Esophagus squamous epithelium (tissue), 5 donors: Measurements from ENCODE around the gene HNMT. TPM values are rescaled to one million over a fixed set of nuclear protein-coding genes. Genes with fewer than 3 reads are reported as not detected.

Experiments used
- DNase-seq: peaks from one replicate; lab custom pipeline; 2025; lab: John Stamatoyannopoulos, UW
- H3K27ac ChIP-seq, 4 donors: fragments of 200-600 bp; sonication (generic); one replicate each; pipeline ENCODE4 v1.5.1; 2016 to 2019; ENCODE audit warnings: mild to moderate bottlenecking in 1 of 4
- H3K27me3 ChIP-seq, 4 donors: fragments of 200-600 bp; sonication (generic); 1 replicate in 3 of 4; 2 replicates in 1 of 4; pipeline versions ENCODE4 v1.5.1 to v1.6.0; 2017 to 2021; ENCODE audit warnings: antibody characterized with exemption in 1 of 4
- H3K36me3 ChIP-seq, 3 donors: fragments of 200-600 bp; sonication (generic); one replicate each; pipeline ENCODE4 v1.5.1; 2016 to 2019
- H3K4me1 ChIP-seq, 3 donors: fragments of 200-600 bp; sonication (generic); one replicate each; pipeline ENCODE4 v1.5.1; 2017 to 2019
- H3K4me3 ChIP-seq, 4 donors: fragments of 200-600 bp; sonication (generic); 1 replicate in 3 of 4; 2 replicates in 1 of 4; pipeline ENCODE4 v1.5.1; 2016 to 2019; ENCODE audit warnings: mild to moderate bottlenecking in 2 of 4, moderate library complexity in 1 of 4
- H3K9me3 ChIP-seq, 3 donors: fragments of 200-600 bp; sonication (generic); one replicate each; pipeline ENCODE4 v1.5.1; 2016 to 2019
- POLR2A ChIP-seq, 4 donors: fragments of 450-650 bp; IDR thresholded peaks; one replicate each; pipeline ENCODE4 v1.6.1; 2017; ENCODE audit warnings: antibody characterized with exemption in 4 of 4, mild to moderate bottlenecking in 4 of 4, moderate library complexity in 3 of 4
- WGBS, 2 donors: methylation state at CpG; one replicate each; pipeline ENCODE4 v1.1.5; 2018; 5-methylcytosine and 5-hydroxymethylcytosine counted together
- intact Hi-C: fragments of 100-400 bp; cut with DNase I; formaldehyde crosslinking; loops from one replicate; pipeline ENCODE4 v1.15.0; 2022
- total RNA-seq, 4 donors: library from RNA; depleted of rRNA; stranded (reverse); fragments of >200 nt; gene quantifications; one replicate each; pipeline ENCODE4 v1.1.0, GENCODE V29; 2016
- TF ChIP-seq, protein P1 (sequence below), 6 experiments: fragments of 450-650 bp in 4 of 6; fragments of 200-600 bp in 2 of 6; sonication (generic) in 2 of 6; IDR thresholded peaks; one replicate each; pipeline ENCODE4 v1.5.1; 2016 to 2019; ENCODE audit warnings: antibody characterized with exemption in 6 of 6, mild to moderate bottlenecking in 4 of 6, moderate library complexity in 4 of 6
- donor health status: DM: yes; HTN: yes; CAD: no.

The HNMT gene
- total RNA-seq, 4 donors from 2014 or later, result 5.9 to 41.6 (median 8.2) TPM

DNA sequence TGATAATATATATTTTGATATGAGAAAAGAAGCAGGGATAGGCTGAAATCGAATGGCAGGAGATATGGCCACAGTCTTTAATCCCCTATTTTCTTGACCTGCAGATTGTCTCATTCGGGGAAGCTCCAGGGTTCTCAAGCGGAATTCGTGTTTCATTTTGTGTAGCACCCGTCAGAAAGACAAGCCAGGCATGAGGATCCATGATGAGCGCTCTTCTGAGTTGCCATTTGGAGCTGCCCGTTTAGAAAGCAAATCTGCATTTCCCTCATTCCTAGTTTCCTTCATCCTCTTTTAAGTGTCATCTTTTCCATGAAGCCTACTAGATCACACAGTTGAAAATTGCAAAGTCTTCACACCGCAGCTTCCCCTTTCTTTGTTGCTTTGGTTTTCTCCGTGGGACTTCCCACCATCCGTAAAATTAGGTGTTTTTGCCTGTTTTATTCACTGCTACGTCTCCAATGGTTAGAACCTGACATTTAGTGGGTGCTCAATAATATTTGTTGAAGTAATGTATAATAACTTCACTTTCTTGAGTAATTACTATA, 16.9 kb downstream of the HNMT start:
- 87 to 90% methylated on average over 11 of the region's 11 CpGs for WGBS, 2 donors

GRCh38 chr2:137983581-137983980, 19.3 kb downstream of the HNMT start:
- no peak for TF ChIP-seq POLR2A (IDR thresholded peaks at IDR 0.05)
- TF ChIP-seq, protein P1, sequence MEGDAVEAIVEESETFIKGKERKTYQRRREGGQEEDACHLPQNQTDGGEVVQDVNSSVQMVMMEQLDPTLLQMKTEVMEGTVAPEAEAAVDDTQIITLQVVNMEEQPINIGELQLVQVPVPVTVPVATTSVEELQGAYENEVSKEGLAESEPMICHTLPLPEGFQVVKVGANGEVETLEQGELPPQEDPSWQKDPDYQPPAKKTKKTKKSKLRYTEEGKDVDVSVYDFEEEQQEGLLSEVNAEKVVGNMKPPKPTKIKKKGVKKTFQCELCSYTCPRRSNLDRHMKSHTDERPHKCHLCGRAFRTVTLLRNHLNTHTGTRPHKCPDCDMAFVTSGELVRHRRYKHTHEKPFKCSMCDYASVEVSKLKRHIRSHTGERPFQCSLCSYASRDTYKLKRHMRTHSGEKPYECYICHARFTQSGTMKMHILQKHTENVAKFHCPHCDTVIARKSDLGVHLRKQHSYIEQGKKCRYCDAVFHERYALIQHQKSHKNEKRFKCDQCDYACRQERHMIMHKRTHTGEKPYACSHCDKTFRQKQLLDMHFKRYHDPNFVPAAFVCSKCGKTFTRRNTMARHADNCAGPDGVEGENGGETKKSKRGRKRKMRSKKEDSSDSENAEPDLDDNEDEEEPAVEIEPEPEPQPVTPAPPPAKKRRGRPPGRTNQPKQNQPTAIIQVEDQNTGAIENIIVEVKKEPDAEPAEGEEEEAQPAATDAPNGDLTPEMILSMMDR (IDR thresholded peaks at IDR 0.05), result no peak
- no peak overlapping the region for H3K27ac ChIP-seq
- no peaks in the 10 kb centered on the region for H3K27me3 ChIP-seq
- intact Hi-C loops, result no loop called here
- no peak for DNase-seq
- H3K4me1 ChIP-seq, result peaks cover 0 to 8% (median 3%) of the 10 kb centered on the region in 3 donors
- H3K4me3 ChIP-seq, result no peak overlapping the region
- H3K9me3 ChIP-seq, result no peaks in the 10 kb centered on the region
- peaks cover 0 to 11% (median 0%) of the 10 kb centered on the region in 3 donors for H3K36me3 ChIP-seq
- 66 to 77% methylated on average over 3 of the region's 3 CpGs for WGBS, 2 donors

More for the DNA sequence above, 16.9 kb downstream of the HNMT start:
- peaks cover 0 to 22% (median 3%) of the 10 kb centered on the region in 3 donors for H3K4me1 ChIP-seq
- no peak for TF ChIP-seq POLR2A (IDR thresholded peaks at IDR 0.05)
- TF ChIP-seq, protein P1 (IDR thresholded peaks at IDR 0.05), result no peak
- DNase-seq, result no peak
- H3K27ac ChIP-seq, result no peak overlapping the region
- peaks cover 0 to 11% (median 0%) of the 10 kb centered on the region in 3 donors for H3K36me3 ChIP-seq
- H3K27me3 ChIP-seq, result no peaks in the 10 kb centered on the region
- intact Hi-C loops, result no loop called here
- no peak overlapping the region for H3K4me3 ChIP-seq
- no peaks in the 10 kb centered on the region for H3K9me3 ChIP-seq

- H3K27me3 ChIP-seq, result no peaks in the 10 kb centered on the region
- H3K36me3 ChIP-seq, result peaks cover 0 to 33% (median 0%) of the 10 kb centered on the region in 3 donors
- H3K9me3 ChIP-seq, result no peaks in the 10 kb centered on the region
- H3K27ac ChIP-seq, result no peak overlapping the region
- DNase-seq, result no peak
- no peaks in the 10 kb centered on the region for H3K4me1 ChIP-seq
- H3K4me3 ChIP-seq, result no peak overlapping the region
- TF ChIP-seq, protein P1 (IDR thresholded peaks at IDR 0.05), result no peak
- no peak for TF ChIP-seq POLR2A (IDR thresholded peaks at IDR 0.05)
- intact Hi-C loops, result no loop called here
- WGBS, 2 donors, result 79 to 87% methylated on average over 1 of the region's 1 CpG
Observed at GRCh38 chr2:137986268-137986667, 22.0 kb downstream of the HNMT start.

- no peak for TF ChIP-seq POLR2A (IDR thresholded peaks at IDR 0.05)
- TF ChIP-seq, protein P1 (IDR thresholded peaks at IDR 0.05), result no peak
- no peak for DNase-seq
- Histone ChIP-seq H3K27me3 (no peaks in the 10 kb centered on the region), H3K4me3 (no peak overlapping the region), H3K4me1 (no peaks in the 10 kb centered on the region), H3K9me3 (peaks cover 0 to 3% (median 0%) of the 10 kb centered on the region in 3 donors), H3K36me3 (peaks cover 0 to 32% (median 0%) of the 10 kb centered on the region in 3 donors), H3K27ac (no peak overlapping the region)
- intact Hi-C loops, result no loop called here
Observed at GRCh38 chr2:137987011-137987410, 22.7 kb downstream of the HNMT start.

DNA sequence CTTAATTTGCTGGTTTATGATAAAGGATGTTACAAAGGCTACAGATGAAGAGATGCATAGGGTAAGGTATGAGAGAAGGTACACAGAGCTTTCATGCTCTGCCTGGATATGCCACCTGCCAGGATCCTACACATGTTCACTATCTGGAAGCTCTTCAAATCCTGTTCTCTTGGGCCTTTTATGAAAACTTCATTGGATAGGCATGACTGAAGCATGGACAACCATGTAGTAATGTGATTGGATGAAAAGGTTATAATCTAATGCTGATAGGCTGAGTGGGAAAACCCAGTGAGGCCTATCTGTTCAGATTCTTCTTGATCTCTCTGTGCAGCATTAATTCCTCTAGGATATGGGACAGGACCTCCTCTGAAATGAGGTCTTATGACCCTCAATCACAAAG, 26.8 kb downstream of the HNMT start:
- Histone ChIP-seq H3K27ac (no peak overlapping the region), H3K27me3 (no peaks in the 10 kb centered on the region), H3K4me1 (peaks cover 0 to 7% (median 0%) of the 10 kb centered on the region in 3 donors), H3K4me3 (no peak overlapping the region), H3K9me3 (peaks cover 0 to 14% (median 0%) of the 10 kb centered on the region in 3 donors), H3K36me3 (peaks cover 0 to 34% (median 0%) of the 10 kb centered on the region in 3 donors)
- DNase-seq, result no peak
- intact Hi-C loops, result no loop called here
- TF ChIP-seq POLR2A (IDR thresholded peaks at IDR 0.05), result no peak
- TF ChIP-seq, protein P1 (IDR thresholded peaks at IDR 0.05), result no peak
